Naive thymus-derived CD8-positive, alpha-beta T cell (primary cell): Measurements from ENCODE around the gene PAQR8. TPM values are rescaled to one million over a fixed set of nuclear protein-coding genes. Genes with fewer than 3 reads are reported as not detected.
"Not testable (repeated sequence)": the region's sequence is repeated elsewhere in the genome, so short reads cannot be mapped to it uniquely, and the experiment has no call there.

Source experiments
- ATAC-seq, 2 donors: fragments of 150-1000 bp; cut with Tn5 transposase in 1 of 2; sonication (Bioruptor Pico), chemical (Tn5 transposase) in 1 of 2; 1 replicate in 1 of 2; 2 replicates in 1 of 2; pipeline ENCODE4 v1.10.0; 2021; ENCODE audit warnings: mild to moderate bottlenecking in 2 of 2, moderate library complexity in 2 of 2
- POLR2A ChIA-PET: fragments of 350-600 bp; sonication (Branson Sonifier 250); formaldehyde crosslinking; loops from one replicate; lab custom pipeline; 2021; ENCODE audit warnings: antibody characterized with exemption; lab: Charles Lee
- DNase-seq, 10 donors: peaks; one replicate each; pipeline versions ENCODE4 v3.0.0 to v3.0.0-alpha.2; 2020 to 2022
- H3K27ac Mint-ChIP-seq, 10 donors: one replicate each; pipeline ENCODE4 v1.8.0; 2020 to 2022; ENCODE audit warnings: mild to moderate bottlenecking in 10 of 10, mixed read lengths in 10 of 10, moderate library complexity in 4 of 10, inconsistent platforms in 1 of 10
- H3K27me3 Mint-ChIP-seq, 5 donors: one replicate each; pipeline ENCODE4 v1.8.0; 2021 to 2022; ENCODE audit warnings: mixed read lengths in 5 of 5
- H3K36me3 Mint-ChIP-seq, 3 donors: one replicate each; pipeline ENCODE4 v1.8.0; 2020 to 2022; ENCODE audit warnings: mixed read lengths in 3 of 3, mild to moderate bottlenecking in 2 of 3, inconsistent platforms in 1 of 3
- H3K4me1 Mint-ChIP-seq, 4 donors: one replicate each; pipeline ENCODE4 v1.8.0; 2021 to 2022; ENCODE audit warnings: mixed read lengths in 4 of 4
- H3K4me3 Mint-ChIP-seq, 10 donors: one replicate each; pipeline ENCODE4 v1.8.0; 2020 to 2022; ENCODE audit warnings: mild to moderate bottlenecking in 10 of 10, mixed read lengths in 10 of 10, moderate library complexity in 6 of 10, inconsistent platforms in 1 of 10
- H3K9me3 Mint-ChIP-seq, 9 donors: one replicate each; pipeline ENCODE4 v1.8.0; 2020 to 2022; ENCODE audit warnings: mixed read lengths in 9 of 9, mild to moderate bottlenecking in 3 of 9, inconsistent platforms in 1 of 9, moderate library complexity in 1 of 9
- polyA plus RNA-seq, 3 donors: library from polyadenylated mRNA; unstranded; fragments of 300-500 nt; fragmentation: Illumina TruSeq; gene quantifications; one replicate each; pipeline ENCODE4 v1.2.3, GENCODE V29; 2021
- total RNA-seq, 8 experiments: library from RNA in 2 of 8; stranded (reverse) in 2 of 8; gene quantifications; one replicate each; pipeline ENCODE4 v1.2.3 and lab custom pipeline; 2021 to 2026

Gene PAQR8
- total and polyA plus RNA-seq, 5 experiments from 2014 or later = 14.3 to 35.0 (median 30.6) TPM

DNA sequence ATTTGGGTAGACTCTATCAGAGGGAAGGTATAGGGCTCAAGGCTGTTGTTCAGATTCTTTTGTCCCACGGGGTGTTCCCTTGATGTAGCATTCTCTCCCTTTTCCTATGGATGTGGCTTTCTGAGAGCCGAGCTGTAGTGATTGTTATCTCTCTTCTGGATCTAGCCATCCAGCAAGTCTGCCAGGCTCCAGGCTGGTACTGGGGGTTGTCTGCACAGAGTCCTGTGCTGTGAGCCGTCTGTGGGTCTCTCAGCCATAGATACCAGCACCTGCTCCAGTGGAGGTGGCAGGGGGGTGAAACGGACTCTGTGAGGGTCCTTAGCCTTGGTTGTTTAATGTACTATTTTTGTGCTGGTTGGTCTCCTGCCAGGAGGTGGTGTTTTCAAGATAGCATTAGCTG is 71.3 kb downstream of the PAQR8 start:
- H3K9me3 Mint-ChIP-seq, H3K4me1 Mint-ChIP-seq, DNase-seq, H3K27me3 Mint-ChIP-seq, ATAC-seq, H3K27ac Mint-ChIP-seq, POLR2A ChIA-PET, H3K4me3 Mint-ChIP-seq: not testable (repeated sequence)
- peaks cover 0 to 23% (median 16%) of the 10 kb centered on the region in 3 donors for H3K36me3 Mint-ChIP-seq

GRCh38 chr6:52435345-52435744 is 73.4 kb downstream of the PAQR8 start:
- POLR2A ChIA-PET = no interaction called here
- no peak for ATAC-seq
- peaks cover 0 to 7% (median 3%) of the 10 kb centered on the region in 4 donors for H3K4me1 Mint-ChIP-seq
- H3K27me3 Mint-ChIP-seq = peaks cover 0 to 1% (median 0%) of the 10 kb centered on the region in 5 donors
- H3K36me3 Mint-ChIP-seq = peaks cover 0 to 24% (median 12%) of the 10 kb centered on the region in 3 donors
- H3K4me3 Mint-ChIP-seq = no peak overlapping the region
- no peak for DNase-seq
- no peak overlapping the region for H3K27ac Mint-ChIP-seq
- H3K9me3 Mint-ChIP-seq = no peaks in the 10 kb centered on the region

DNA sequence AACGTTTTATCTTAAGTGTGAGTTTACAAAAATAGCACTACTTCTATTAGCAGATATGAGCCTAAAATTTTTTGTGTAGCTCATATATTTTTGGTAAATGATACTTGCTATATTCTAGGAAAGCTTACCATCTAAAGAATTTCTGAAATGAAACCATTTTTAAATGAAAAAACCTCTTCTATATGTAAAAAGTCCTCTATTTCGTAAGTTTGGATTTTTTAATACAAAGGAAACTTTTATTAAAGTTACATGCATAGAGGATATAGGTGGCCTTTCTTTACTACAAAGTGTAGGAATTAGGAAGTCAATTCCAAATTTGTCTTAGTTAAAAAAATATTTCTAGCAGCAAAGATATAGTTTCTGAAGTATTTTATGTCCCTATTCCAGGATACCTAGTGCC is 77.0 kb downstream of the PAQR8 start:
- no peaks in the 10 kb centered on the region for H3K27me3 Mint-ChIP-seq

GRCh38 chr6:52454556-52454955 is 92.6 kb downstream of the PAQR8 start:
- DNase-seq (no peak), ATAC-seq (no peak)
- Mint-ChIP-seq H3K4me3 (no peak overlapping the region), H3K4me1 (peaks cover 0 to 2% (median 0%) of the 10 kb centered on the region in 4 donors), H3K36me3 (peaks cover 27 to 39% (median 35%) of the 10 kb centered on the region in 3 donors), H3K27ac (no peak overlapping the region), H3K9me3 (peaks cover 5 to 24% (median 21%) of the 10 kb centered on the region in 9 donors), H3K27me3 (peaks cover 0 to 6% (median 0%) of the 10 kb centered on the region in 5 donors)
- POLR2A ChIA-PET = no interaction called here

More for the DNA sequence above, 77.0 kb downstream of the PAQR8 start:
- H3K4me1 Mint-ChIP-seq = no peaks in the 10 kb centered on the region
- no peak overlapping the region for H3K27ac Mint-ChIP-seq
- peaks cover 0 to 5% (median 0%) of the 10 kb centered on the region in 9 donors for H3K9me3 Mint-ChIP-seq
- no peak overlapping the region for H3K4me3 Mint-ChIP-seq
- POLR2A ChIA-PET = no interaction called here
- no peak for ATAC-seq
- DNase-seq = no peak
- peaks cover 0 to 27% (median 9%) of the 10 kb centered on the region in 3 donors for H3K36me3 Mint-ChIP-seq

GRCh38 chr6:52457096-52457495 is 95.1 kb downstream of the PAQR8 start:
- Mint-ChIP-seq H3K9me3 (peaks cover 0 to 10% (median 2%) of the 10 kb centered on the region in 9 donors), H3K27me3 (no peaks in the 10 kb centered on the region), H3K27ac (no peak overlapping the region), H3K4me3 (no peak overlapping the region), H3K4me1 (no peaks in the 10 kb centered on the region), H3K36me3 (peaks cover 14 to 21% (median 18%) of the 10 kb centered on the region in 3 donors)
- ATAC-seq (no peak), DNase-seq (no peak)
- POLR2A ChIA-PET = no interaction called here

Other genes with a start within 250 kb of the PAQR8 start
- not detected for gene IL17A, start 175.8 kb upstream of the PAQR8 start, total RNA-seq
- gene IL17A, start 175.8 kb upstream of the PAQR8 start, polyA plus RNA-seq = not detected
- gene IL17F, start 117.7 kb upstream of the PAQR8 start, total RNA-seq = not detected
- gene IL17F, start 117.7 kb upstream of the PAQR8 start, polyA plus RNA-seq = under 1 TPM in 2 of 3 donors, not detected in 1; 0.21 to 0.34 TPM
- gene MCM3, start 77.4 kb upstream of the PAQR8 start, total RNA-seq = 10 to 100 TPM; 47.4 to 48.9 TPM
- gene MCM3, start 77.4 kb upstream of the PAQR8 start, polyA plus RNA-seq = 10 to 100 TPM; 45.5 to 63.5 (median 57.7) TPM
- 10 to 100 TPM; 13.0 to 15.5 TPM for gene EFHC1, start 58.2 kb downstream of the PAQR8 start, total RNA-seq
- gene EFHC1, start 58.2 kb downstream of the PAQR8 start, polyA plus RNA-seq = 1 to 10 TPM; 2.5 to 5.1 (median 2.9) TPM
- 1 to 10 TPM; 9.4 to 9.9 TPM for gene TRAM2, start 214.9 kb downstream of the PAQR8 start, total RNA-seq
- gene TRAM2, start 214.9 kb downstream of the PAQR8 start, polyA plus RNA-seq = 1 to 10 TPM; 3.1 to 4.9 (median 3.3) TPM